Measurements from ENCODE around the gene MAD1L1.

GRCh38 chr7:2165610-2166594, 66.8 kb downstream of the MAD1L1 start:
- TF ChIP-seq EZH2 (IDR thresholded peaks at IDR 0.05) (no peak), POLR2AphosphoS5 (IDR thresholded peaks at IDR 0.05; ENCODE audit: borderline replicate concordance, low read depth, low read length) (no peak), FOXP2 (optimal IDR thresholded peaks at IDR 0.05; ENCODE audit: control extremely low read depth, extremely low read length, insufficient read depth) (no peak)
